ENCODE data around the gene SP3. TPM values are rescaled to one million over a fixed set of nuclear protein-coding genes. Genes with fewer than 3 reads are reported as not detected.

The SP3 gene
- total and polyA plus RNA-seq, 9 of the 15 experiments (the other 6 are each of a cell fraction or from before 2014, with no cell fraction given) = 12.0 to 106 (median 74.9) TPM

- TF ChIP-seq ZNF766 (CRISPR knock-in tag; conservative IDR thresholded peaks at IDR 0.05) (0 out of 2 replicates have a peak, but pooled peaks have one; percentile 12), IFI16 (CRISPR knock-in tag; IDR thresholded peaks at IDR 0.05) (no peak), NR2C1 (IDR thresholded peaks at IDR 0.05) (no peak), NR2C1 (tag; IDR thresholded peaks at IDR 0.05) (no peak), RCOR1 (IDR thresholded peaks at IDR 0.05; ENCODE audit: borderline replicate concordance in 1 of 2, low read depth in 2 of 2, low read length in 2 of 2) (no peak), RNF2 (IDR thresholded peaks at IDR 0.05) (peak; percentile 42; the same call in 1 of the 2 replicates), CAMTA2 (CRISPR knock-in tag; conservative IDR thresholded peaks at IDR 0.05) (peak; percentile 70), THAP12 (CRISPR knock-in tag; IDR thresholded peaks at IDR 0.05) (peak; percentile 64; the same call in 1 of the 2 replicates), PHF8 (IDR thresholded peaks at IDR 0.05; ENCODE audit: borderline replicate concordance, low read length) (peak; percentile 84), E2F3 (CRISPR knock-in tag; IDR thresholded peaks at IDR 0.05) (peak; percentile 35; the same call in 1 of the 2 replicates), MXI1 (IDR thresholded peaks at IDR 0.05; ENCODE audit: low read depth, low read length) (no peak), SIN3A (IDR thresholded peaks at IDR 0.05; ENCODE audit: borderline replicate concordance in 2 of 2, control insufficient read depth in 1 of 2, low read depth in 2 of 2, low read length in 2 of 2) (peak; percentile 32 to 79; a peak in 2 of 4 replicates), SMAD4 (CRISPR knock-in tag; conservative IDR thresholded peaks at IDR 0.05) (0 out of 2 replicates have a peak, but pooled peaks have one; percentile 51), POLR2A (conservative IDR thresholded peaks at IDR 0.05) (peak; percentile 93), ZNF57 (CRISPR knock-in tag; IDR thresholded peaks at IDR 0.05) (no peak), ZHX1 (conservative IDR thresholded peaks at IDR 0.05; ENCODE audit: low read length) (no peak), ARID1B (IDR thresholded peaks at IDR 0.05) (no peak), ZNF121 (CRISPR knock-in tag; conservative IDR thresholded peaks at IDR 0.05) (no peak), ZBTB9 (CRISPR knock-in tag; IDR thresholded peaks at IDR 0.05) (peak; percentile 93), HDAC2 (IDR thresholded peaks at IDR 0.05) (0 out of 2 replicates have a peak, but pooled peaks have one; percentile 27), ZNF778 (CRISPR knock-in tag; IDR thresholded peaks at IDR 0.05) (no peak), FOXA3 (CRISPR knock-in tag; conservative IDR thresholded peaks at IDR 0.05 in 1 of 2, IDR thresholded peaks at IDR 0.05 in 1 of 2) (no peak; a peak in 1 of 4 replicates), ZSCAN29 (IDR thresholded peaks at IDR 0.05) (no peak), LEF1 (IDR thresholded peaks at IDR 0.05) (peak; percentile 16; the same call in 1 of the 2 replicates), DPF2 (IDR thresholded peaks at IDR 0.05) (peak; percentile 23; the same call in 1 of the 2 replicates)
These were observed at the start of gene SP3 (continued) for GRCh38 chr2:173965372-173966025.

Measured in K562 (cell line).